A549 (cell line): ENCODE data around the gene COL16A1.

Experiments used
- CEBPB ChIP-seq, 2 experiments: fragments of >200 bp in 1 of 2; sonication (Bioruptor Twin) in 1 of 2; formaldehyde crosslinking in 1 of 2; IDR thresholded peaks; 2 replicates each; pipeline ENCODE4 v1.6.1; 2012 to 2016
- KDM1A ChIP-seq: fragments of 200-600 bp; sonication (generic); IDR thresholded peaks from 2 replicates; pipeline ENCODE4 v1.6.1; 2016; ENCODE audit warnings: low read depth, mild to moderate bottlenecking
- KDM5A ChIP-seq: fragments of 200-600 bp; sonication (generic); IDR thresholded peaks from 2 replicates; pipeline ENCODE4 v1.6.1; 2016; ENCODE audit warnings: antibody characterized with exemption, mild to moderate bottlenecking
- MAFK ChIP-seq: fragments of 450-650 bp; IDR thresholded peaks from 2 replicates; pipeline ENCODE4 v1.6.1; 2014; ENCODE audit not compliant: partially characterized antibody
- POLR2A ChIP-seq: IDR thresholded peaks from 2 replicates; pipeline ENCODE4 v1.6.1; 2012; ENCODE audit warnings: mild to moderate bottlenecking, low read length
- RARB ChIP-seq: fragments of 250-450 bp; sonication (Bioruptor Pico); IDR thresholded peaks from 2 replicates; pipeline ENCODE4 v1.8.0; 2021; ENCODE audit warnings: mild to moderate bottlenecking, moderate library complexity
- SMC3 ChIP-seq: fragments of >200 bp; sonication (Bioruptor Twin); formaldehyde crosslinking; IDR thresholded peaks from 3 replicates; pipeline ENCODE4 v1.6.1; 2018; ENCODE audit warnings: inconsistent platforms
- ZSCAN20 ChIP-seq: fragments of 250-450 bp; sonication (Bioruptor Pico); IDR thresholded peaks from 2 replicates; pipeline ENCODE4 v1.8.0; 2022; ENCODE audit warnings: mild to moderate bottlenecking, moderate library complexity
- TF ChIP-seq, protein P1 (sequence below): fragments of >200 bp; sonication (Bioruptor Twin); formaldehyde crosslinking; IDR thresholded peaks from 3 replicates; pipeline ENCODE4 v1.5.1; 2016
- TF ChIP-seq, protein P2 (sequence below): fragments of 200-600 bp; sonication (generic); IDR thresholded peaks from 2 replicates; pipeline ENCODE4 v1.6.1; 2016; ENCODE audit warnings: antibody characterized with exemption, mild to moderate bottlenecking, moderate library complexity
- TF ChIP-seq, protein P3 (sequence below): IDR thresholded peaks from 2 replicates; pipeline ENCODE4 v1.6.1; 2012

DNA sequence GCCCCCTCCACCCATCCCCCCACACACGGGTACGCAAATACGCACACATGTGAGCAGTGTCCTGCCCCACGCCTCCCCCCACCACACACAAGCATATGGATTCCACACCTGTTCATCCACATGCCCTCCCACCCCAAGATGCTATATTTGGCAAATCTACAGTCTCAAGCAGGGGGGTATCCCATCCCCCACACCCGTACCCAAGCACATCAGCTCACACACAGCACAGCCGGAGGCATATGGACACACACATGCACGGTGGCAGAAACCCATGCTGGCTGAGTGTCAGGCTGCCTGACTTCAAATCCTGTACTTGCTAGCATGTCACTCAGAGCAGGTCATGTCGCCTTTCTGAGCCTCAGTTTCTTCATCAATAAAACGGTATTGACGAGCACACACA is 10.6 kb downstream of the COL16A1 start:
- TF ChIP-seq SMC3 (no peak), KDM1A (no peak), MAFK (no peak), RARB (CRISPR knock-in tag) (no peak), KDM5A (no peak), CEBPB (IDR thresholded peaks at IDR 0.05) (no peak), POLR2A (no peak), ZSCAN20 (CRISPR knock-in tag) (no peak)
- TF ChIP-seq, protein P1, sequence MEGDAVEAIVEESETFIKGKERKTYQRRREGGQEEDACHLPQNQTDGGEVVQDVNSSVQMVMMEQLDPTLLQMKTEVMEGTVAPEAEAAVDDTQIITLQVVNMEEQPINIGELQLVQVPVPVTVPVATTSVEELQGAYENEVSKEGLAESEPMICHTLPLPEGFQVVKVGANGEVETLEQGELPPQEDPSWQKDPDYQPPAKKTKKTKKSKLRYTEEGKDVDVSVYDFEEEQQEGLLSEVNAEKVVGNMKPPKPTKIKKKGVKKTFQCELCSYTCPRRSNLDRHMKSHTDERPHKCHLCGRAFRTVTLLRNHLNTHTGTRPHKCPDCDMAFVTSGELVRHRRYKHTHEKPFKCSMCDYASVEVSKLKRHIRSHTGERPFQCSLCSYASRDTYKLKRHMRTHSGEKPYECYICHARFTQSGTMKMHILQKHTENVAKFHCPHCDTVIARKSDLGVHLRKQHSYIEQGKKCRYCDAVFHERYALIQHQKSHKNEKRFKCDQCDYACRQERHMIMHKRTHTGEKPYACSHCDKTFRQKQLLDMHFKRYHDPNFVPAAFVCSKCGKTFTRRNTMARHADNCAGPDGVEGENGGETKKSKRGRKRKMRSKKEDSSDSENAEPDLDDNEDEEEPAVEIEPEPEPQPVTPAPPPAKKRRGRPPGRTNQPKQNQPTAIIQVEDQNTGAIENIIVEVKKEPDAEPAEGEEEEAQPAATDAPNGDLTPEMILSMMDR: no peak
- TF ChIP-seq, protein P2, sequence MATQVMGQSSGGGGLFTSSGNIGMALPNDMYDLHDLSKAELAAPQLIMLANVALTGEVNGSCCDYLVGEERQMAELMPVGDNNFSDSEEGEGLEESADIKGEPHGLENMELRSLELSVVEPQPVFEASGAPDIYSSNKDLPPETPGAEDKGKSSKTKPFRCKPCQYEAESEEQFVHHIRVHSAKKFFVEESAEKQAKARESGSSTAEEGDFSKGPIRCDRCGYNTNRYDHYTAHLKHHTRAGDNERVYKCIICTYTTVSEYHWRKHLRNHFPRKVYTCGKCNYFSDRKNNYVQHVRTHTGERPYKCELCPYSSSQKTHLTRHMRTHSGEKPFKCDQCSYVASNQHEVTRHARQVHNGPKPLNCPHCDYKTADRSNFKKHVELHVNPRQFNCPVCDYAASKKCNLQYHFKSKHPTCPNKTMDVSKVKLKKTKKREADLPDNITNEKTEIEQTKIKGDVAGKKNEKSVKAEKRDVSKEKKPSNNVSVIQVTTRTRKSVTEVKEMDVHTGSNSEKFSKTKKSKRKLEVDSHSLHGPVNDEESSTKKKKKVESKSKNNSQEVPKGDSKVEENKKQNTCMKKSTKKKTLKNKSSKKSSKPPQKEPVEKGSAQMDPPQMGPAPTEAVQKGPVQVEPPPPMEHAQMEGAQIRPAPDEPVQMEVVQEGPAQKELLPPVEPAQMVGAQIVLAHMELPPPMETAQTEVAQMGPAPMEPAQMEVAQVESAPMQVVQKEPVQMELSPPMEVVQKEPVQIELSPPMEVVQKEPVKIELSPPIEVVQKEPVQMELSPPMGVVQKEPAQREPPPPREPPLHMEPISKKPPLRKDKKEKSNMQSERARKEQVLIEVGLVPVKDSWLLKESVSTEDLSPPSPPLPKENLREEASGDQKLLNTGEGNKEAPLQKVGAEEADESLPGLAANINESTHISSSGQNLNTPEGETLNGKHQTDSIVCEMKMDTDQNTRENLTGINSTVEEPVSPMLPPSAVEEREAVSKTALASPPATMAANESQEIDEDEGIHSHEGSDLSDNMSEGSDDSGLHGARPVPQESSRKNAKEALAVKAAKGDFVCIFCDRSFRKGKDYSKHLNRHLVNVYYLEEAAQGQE: no peak
- TF ChIP-seq, protein P3, sequence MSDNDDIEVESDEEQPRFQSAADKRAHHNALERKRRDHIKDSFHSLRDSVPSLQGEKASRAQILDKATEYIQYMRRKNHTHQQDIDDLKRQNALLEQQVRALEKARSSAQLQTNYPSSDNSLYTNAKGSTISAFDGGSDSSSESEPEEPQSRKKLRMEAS: no peak
